A549 (cell line): ENCODE measurements around the gene GPANK1. TPM values are rescaled to one million over a fixed set of nuclear protein-coding genes. Genes with fewer than 3 reads are reported as not detected.

Source experiments
- ATAC-seq, 2 experiments: fragments of 200-7000 bp in 1 of 2; fragments of >200 bp in 1 of 2; cut with Nextera tagmentation in 1 of 2; cut with Tn5 transposase in 1 of 2; 3 replicates each; pipeline versions ENCODE4 v1.8.0 to v1.9.1; 2018 to 2020; ENCODE audit warnings: mild to moderate bottlenecking in 1 of 2, moderate library complexity in 1 of 2
- CTCF ChIA-PET: fragments of 300-600 bp; sonication (Branson Sonifier 250); formaldehyde crosslinking; extraction: SDS; loops from one replicate; lab custom pipeline; 2021; ENCODE audit warnings: antibody characterized with exemption, inconsistent platforms; lab: Yijun Ruan, JAX
- POLR2A ChIA-PET: fragments of 350-600 bp; formaldehyde crosslinking; extraction: SDS; loops from one replicate; lab custom pipeline; 2021; ENCODE audit warnings: antibody characterized with exemption, inconsistent platforms; lab: Yijun Ruan, JAX
- DNase-seq, 2 experiments: peaks; one replicate each; pipeline versions ENCODE4 v3.0.0 to v3.0.0-alpha.2; 2011 to 2016; ENCODE audit warnings: low read depth in 1 of 2, low spot score in 1 of 2
- FAIRE-seq: peaks from 2 replicates; lab custom pipeline; 2011; peaks lifted over from hg19 to GRCh38; lab: Jason Lieb, UNC
- H3K27ac ChIP-seq, 2 experiments: fragments of >200 bp; sonication (Bioruptor Twin); formaldehyde crosslinking; 3 replicates each; pipeline ENCODE4 v1.5.1; 2016 to 2017
- H3K4me1 ChIP-seq: fragments of >200 bp; sonication (Bioruptor Twin); formaldehyde crosslinking; 3 replicates; pipeline ENCODE4 v1.6.1; 2016
- H3K4me2 ChIP-seq: fragments of >200 bp; sonication (Bioruptor Twin); formaldehyde crosslinking; 3 replicates; pipeline ENCODE4 v1.6.1; 2016
- H3K4me3 ChIP-seq: fragments of >200 bp; sonication (Bioruptor Twin); formaldehyde crosslinking; 3 replicates; pipeline ENCODE4 v1.5.1; 2016
- H3K9me3 ChIP-seq: fragments of >200 bp; sonication (Bioruptor Twin); formaldehyde crosslinking; 3 replicates; pipeline ENCODE4 v1.6.1; 2016
- BHLHE40 ChIP-seq: IDR thresholded peaks from 2 replicates; pipeline ENCODE4 v1.6.1; 2012; ENCODE audit warnings: low read depth, low read length, inconsistent platforms
- CBX2 ChIP-seq: fragments of 200-600 bp; sonication (generic); IDR thresholded peaks from 2 replicates; pipeline ENCODE4 v1.6.1; 2016; ENCODE audit warnings: low read depth, mild to moderate bottlenecking, borderline replicate concordance
- CBX8 ChIP-seq: fragments of 200-600 bp; sonication (generic); IDR thresholded peaks from 2 replicates; pipeline ENCODE4 v1.6.1; 2016
- CHD2 ChIP-seq: fragments of 150-350 bp; IDR thresholded peaks from 2 replicates; pipeline ENCODE4 v1.6.1; 2014; ENCODE audit warnings: low read length; ENCODE audit not compliant: partially characterized antibody
- E2F6 ChIP-seq: IDR thresholded peaks from 2 replicates; pipeline ENCODE4 v1.6.1; 2012; ENCODE audit warnings: low read depth, borderline replicate concordance
- EHF ChIP-seq: fragments of 250-450 bp; sonication (Bioruptor Pico); IDR thresholded peaks from 2 replicates; pipeline ENCODE4 v1.5.0; 2020; ENCODE audit warnings: mild to moderate bottlenecking
- EHMT2 ChIP-seq: fragments of 200-600 bp; sonication (generic); IDR thresholded peaks from 2 replicates; pipeline ENCODE4 v1.6.1; 2016; ENCODE audit warnings: antibody characterized with exemption, low read depth, mild to moderate bottlenecking, moderate library complexity
- EP300 ChIP-seq, 2 experiments: fragments of >200 bp; sonication (Bioruptor Twin); formaldehyde crosslinking; IDR thresholded peaks; 2 replicates in 1 of 2; 3 replicates in 1 of 2; pipeline ENCODE4 v1.6.1; 2016 to 2017
- FOSL2 ChIP-seq, 2 experiments: fragments of 450-650 bp in 1 of 2; fragments of >200 bp in 1 of 2; sonication (Bioruptor Twin) in 1 of 2; formaldehyde crosslinking; IDR thresholded peaks; 2 replicates each; pipeline versions ENCODE4 v1.5.0 to v1.6.1; 2016 to 2020; ENCODE audit warnings: mild to moderate bottlenecking in 1 of 2, moderate library complexity in 1 of 2
- FOXS1 ChIP-seq: fragments of 250-450 bp; sonication (Bioruptor Pico); IDR thresholded peaks from 2 replicates; pipeline ENCODE4 v1.5.0; 2020; ENCODE audit warnings: mild to moderate bottlenecking, moderate library complexity
- GATA3 ChIP-seq: IDR thresholded peaks from 2 replicates; pipeline ENCODE4 v1.6.1; 2012; ENCODE audit warnings: borderline replicate concordance
- HDAC2 ChIP-seq: fragments of 200-600 bp; sonication (generic); IDR thresholded peaks from 2 replicates; pipeline ENCODE4 v1.6.1; 2016
- HEYL ChIP-seq: fragments of 250-450 bp; sonication (Bioruptor Pico); IDR thresholded peaks from 2 replicates; pipeline ENCODE4 v1.8.0; 2021; ENCODE audit warnings: mild to moderate bottlenecking, moderate library complexity
- HOXB13 ChIP-seq: fragments of 250-450 bp; sonication (Bioruptor Pico); IDR thresholded peaks from 2 replicates; pipeline ENCODE4 v1.5.0; 2020; ENCODE audit warnings: low read depth, mild to moderate bottlenecking, moderate library complexity
- JUN ChIP-seq, 2 experiments: fragments of >200 bp; sonication (Bioruptor Twin); formaldehyde crosslinking; IDR thresholded peaks; 2 replicates in 1 of 2; 3 replicates in 1 of 2; pipeline ENCODE4 v1.6.1; 2016 to 2017
- KDM1A ChIP-seq: fragments of 200-600 bp; sonication (generic); IDR thresholded peaks from 2 replicates; pipeline ENCODE4 v1.6.1; 2016; ENCODE audit warnings: low read depth, mild to moderate bottlenecking
- KDM5A ChIP-seq: fragments of 200-600 bp; sonication (generic); IDR thresholded peaks from 2 replicates; pipeline ENCODE4 v1.6.1; 2016; ENCODE audit warnings: antibody characterized with exemption, mild to moderate bottlenecking
- MAZ ChIP-seq: fragments of 150-350 bp; IDR thresholded peaks from 2 replicates; pipeline ENCODE4 v1.6.1; 2014; ENCODE audit warnings: antibody characterized with exemption, low read depth, low read length, borderline replicate concordance
- NPAS2 ChIP-seq: fragments of 250-450 bp; sonication (Bioruptor Pico); IDR thresholded peaks from 2 replicates; pipeline ENCODE4 v1.8.0; 2022; ENCODE audit warnings: mild to moderate bottlenecking, moderate library complexity, borderline replicate concordance
- PHF8 ChIP-seq: fragments of 200-600 bp; sonication (generic); IDR thresholded peaks from 2 replicates; pipeline ENCODE4 v1.6.1; 2016; ENCODE audit warnings: low read depth, mild to moderate bottlenecking, antibody characterized with exemption, moderate library complexity, borderline replicate concordance
- POLR2AphosphoS2 ChIP-seq: conservative IDR thresholded peaks from 2 replicates; pipeline ENCODE4 v1.6.1; 2012; ENCODE audit warnings: low read length, improper control_type of control experiment, inconsistent platforms
- RARB ChIP-seq: fragments of 250-450 bp; sonication (Bioruptor Pico); IDR thresholded peaks from 2 replicates; pipeline ENCODE4 v1.8.0; 2021; ENCODE audit warnings: mild to moderate bottlenecking, moderate library complexity
- RCOR1 ChIP-seq: fragments of 150-350 bp; IDR thresholded peaks from 2 replicates; pipeline ENCODE4 v1.6.1; 2014; ENCODE audit warnings: antibody characterized with exemption, low read length, low read depth
- TFCP2L1 ChIP-seq: fragments of 250-450 bp; sonication (Bioruptor Pico); IDR thresholded peaks from 2 replicates; pipeline ENCODE4 v1.5.0; 2021; ENCODE audit warnings: mild to moderate bottlenecking
- TP53 ChIP-seq: fragments of 250-450 bp; sonication (Bioruptor Pico); IDR thresholded peaks from 2 replicates; pipeline ENCODE4 v1.5.0; 2021; ENCODE audit warnings: mild to moderate bottlenecking, moderate library complexity
- ZC3H11A ChIP-seq: fragments of 450-650 bp; IDR thresholded peaks from 2 replicates; pipeline ENCODE4 v1.6.1; 2014; ENCODE audit warnings: antibody characterized with exemption, mild to moderate bottlenecking
- ZFP36 ChIP-seq: fragments of 450-650 bp; IDR thresholded peaks from 2 replicates; pipeline ENCODE4 v1.6.1; 2014; ENCODE audit warnings: borderline replicate concordance; ENCODE audit not compliant: partially characterized antibody
- ZNF302 ChIP-seq: fragments of 250-450 bp; sonication (Bioruptor Pico); IDR thresholded peaks from 2 replicates; pipeline ENCODE4 v1.9.0; 2021; ENCODE audit warnings: inconsistent platforms, mild to moderate bottlenecking, moderate library complexity
- ZSCAN20 ChIP-seq: fragments of 250-450 bp; sonication (Bioruptor Pico); IDR thresholded peaks from 2 replicates; pipeline ENCODE4 v1.8.0; 2022; ENCODE audit warnings: mild to moderate bottlenecking, moderate library complexity
- WGBS: methylation state at CpG from one replicate; pipeline ENCODE4 v1.1.6; 2017; ENCODE audit errors: missing lambda C conversion rate; 5-methylcytosine and 5-hydroxymethylcytosine counted together
- polyA plus RNA-seq, 4 experiments: library from polyadenylated mRNA; depleted of rRNA in 3 of 4; stranded (reverse); fragments of >200 nt; fragmentation: RNase III in 1 of 4; extraction: RNeasy Plus Mini Kit Qiagen cat#74134 plus additional on column Dnase treatment in 1 of 4; gene quantifications; 2 replicates in 3 of 4; 3 replicates in 1 of 4; pipeline ENCODE4 v1.2.3, GENCODE V29; 2011 to 2017
- TF ChIP-seq, protein P1 (sequence below): fragments of >200 bp; sonication (Bioruptor Twin); formaldehyde crosslinking; IDR thresholded peaks from 3 replicates; pipeline ENCODE4 v1.6.1; 2016
- TF ChIP-seq, protein P2 (sequence below): fragments of >200 bp; sonication (Bioruptor Twin); formaldehyde crosslinking; IDR thresholded peaks from 3 replicates; pipeline ENCODE4 v1.5.1; 2016
- TF ChIP-seq, protein P3 (sequence below): IDR thresholded peaks from 2 replicates; pipeline ENCODE4 v1.6.1; 2012
- TF ChIP-seq, protein P4 (sequence below): fragments of 150-350 bp; IDR thresholded peaks from 2 replicates; pipeline ENCODE4 v1.6.1; 2014; ENCODE audit warnings: low read depth, mild to moderate bottlenecking, low read length
- TF ChIP-seq, protein P5 (sequence below): IDR thresholded peaks from 2 replicates; pipeline ENCODE4 v1.6.1; 2012

The GPANK1 gene
- polyA plus RNA-seq, 2 of the 4 experiments (the other 2 are of a cell fraction) = 11.0 TPM

DNA sequence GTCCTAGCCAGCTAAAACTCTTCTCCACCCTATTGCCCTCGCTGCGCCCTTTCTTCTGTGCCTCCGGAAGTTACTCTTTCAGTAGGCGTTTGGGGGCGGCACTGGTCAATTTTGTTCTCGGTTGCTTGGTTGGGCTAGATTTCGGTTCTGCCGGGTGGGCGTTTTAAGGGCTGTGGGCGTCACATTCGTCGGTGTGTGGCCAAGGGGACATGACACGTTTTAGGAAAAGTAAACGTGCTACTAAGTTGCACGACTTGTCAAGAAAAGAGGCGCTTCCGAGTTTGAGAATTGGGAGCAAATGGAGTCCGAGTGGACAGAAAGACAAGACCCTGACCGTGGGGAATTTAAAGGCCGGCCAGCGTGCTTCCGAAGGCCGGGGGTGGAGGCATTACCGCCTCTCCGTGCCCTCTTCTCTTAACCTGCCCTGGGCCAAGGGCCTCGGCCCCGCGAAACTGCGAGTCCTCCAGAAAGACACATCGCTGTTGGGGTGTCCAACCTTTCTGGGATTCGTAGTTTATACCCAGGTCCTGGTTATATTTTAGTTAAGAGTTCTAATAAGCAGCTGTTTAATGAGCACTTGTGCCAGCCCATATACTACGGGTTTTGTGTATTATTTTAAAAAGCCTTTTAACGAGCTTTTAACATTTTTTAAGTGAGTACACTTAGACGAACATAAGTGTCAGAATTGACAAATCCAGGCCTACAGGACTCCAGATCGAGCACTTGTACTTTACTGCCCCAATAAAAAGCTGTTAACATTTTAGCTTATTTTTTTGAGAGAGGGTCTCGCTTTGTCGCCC, 11.7 kb downstream of the GPANK1 start:
- peak in 1 of 2 experiments; percentile 87 for DNase-seq
- CTCF ChIA-PET = interaction anchor here (0.7 to 2.4 kb wide), 6 partner anchors 8 to 177 kb away, joined by 3 to 12 read pairs (median 4); partner anchors contain the start of genes C6orf47 and DDAH2
- H3K4me3 ChIP-seq = peak overlapping the region; percentile 69
- H3K4me2 ChIP-seq = peak overlapping the region; percentile 83
- H3K27ac ChIP-seq = peak overlapping the region; percentile 91 to 99
- ATAC-seq = peak; percentile 78 to 84
- no peaks in the 10 kb centered on the region for H3K9me3 ChIP-seq
- POLR2A ChIA-PET = interaction anchor here (0.6 to 1.8 kb wide), 7 partner anchors 9 to 112 kb away, joined by 3 to 14 read pairs (median 4); partner anchors contain the start of genes CSNK2B, DDX39B and GPANK1
- peaks cover 10% of the 10 kb centered on the region; the same call in 2 of the 3 replicates for H3K4me1 ChIP-seq
- WGBS = 17% methylated on average over 31 of the region's 37 CpGs
- FAIRE-seq = no peak
- TF ChIP-seq GATA3 (no peak), POLR2AphosphoS2 (no peak), RARB (CRISPR knock-in tag) (no peak), ZFP36 (no peak), HOXB13 (CRISPR knock-in tag) (no peak), MAZ (no peak), KDM1A (no peak), CBX8 (no peak), KDM5A (no peak), HEYL (CRISPR knock-in tag) (no peak), ZNF302 (CRISPR knock-in tag) (no peak), TP53 (CRISPR knock-in tag) (no peak), E2F6 (no peak), BHLHE40 (no peak), NPAS2 (CRISPR knock-in tag) (no peak), FOXS1 (CRISPR knock-in tag) (no peak), ZSCAN20 (CRISPR knock-in tag) (no peak), CHD2 (no peak), FOSL2 (IDR thresholded peaks at IDR 0.05) (no peak), FOSL2 (CRISPR knock-in tag; IDR thresholded peaks at IDR 0.05) (no peak), ZC3H11A (no peak), CBX2 (no peak), PHF8 (peak; percentile 9; the same call in 1 of the 2 replicates), RCOR1 (no peak), JUN (IDR thresholded peaks at IDR 0.05) (peak in 1 of 2 experiments; percentile 10; a peak in 1 of 5 replicates), EP300 (IDR thresholded peaks at IDR 0.05) (no peak), EHF (CRISPR knock-in tag) (no peak), HDAC2 (no peak), TFCP2L1 (CRISPR knock-in tag) (no peak), EHMT2 (no peak)
- TF ChIP-seq, protein P1, sequence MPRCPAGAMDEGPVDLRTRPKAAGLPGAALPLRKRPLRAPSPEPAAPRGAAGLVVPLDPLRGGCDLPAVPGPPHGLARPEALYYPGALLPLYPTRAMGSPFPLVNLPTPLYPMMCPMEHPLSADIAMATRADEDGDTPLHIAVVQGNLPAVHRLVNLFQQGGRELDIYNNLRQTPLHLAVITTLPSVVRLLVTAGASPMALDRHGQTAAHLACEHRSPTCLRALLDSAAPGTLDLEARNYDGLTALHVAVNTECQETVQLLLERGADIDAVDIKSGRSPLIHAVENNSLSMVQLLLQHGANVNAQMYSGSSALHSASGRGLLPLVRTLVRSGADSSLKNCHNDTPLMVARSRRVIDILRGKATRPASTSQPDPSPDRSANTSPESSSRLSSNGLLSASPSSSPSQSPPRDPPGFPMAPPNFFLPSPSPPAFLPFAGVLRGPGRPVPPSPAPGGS = 0 out of 3 replicates have a peak, but pooled peaks have one; percentile 18
- TF ChIP-seq, protein P2, sequence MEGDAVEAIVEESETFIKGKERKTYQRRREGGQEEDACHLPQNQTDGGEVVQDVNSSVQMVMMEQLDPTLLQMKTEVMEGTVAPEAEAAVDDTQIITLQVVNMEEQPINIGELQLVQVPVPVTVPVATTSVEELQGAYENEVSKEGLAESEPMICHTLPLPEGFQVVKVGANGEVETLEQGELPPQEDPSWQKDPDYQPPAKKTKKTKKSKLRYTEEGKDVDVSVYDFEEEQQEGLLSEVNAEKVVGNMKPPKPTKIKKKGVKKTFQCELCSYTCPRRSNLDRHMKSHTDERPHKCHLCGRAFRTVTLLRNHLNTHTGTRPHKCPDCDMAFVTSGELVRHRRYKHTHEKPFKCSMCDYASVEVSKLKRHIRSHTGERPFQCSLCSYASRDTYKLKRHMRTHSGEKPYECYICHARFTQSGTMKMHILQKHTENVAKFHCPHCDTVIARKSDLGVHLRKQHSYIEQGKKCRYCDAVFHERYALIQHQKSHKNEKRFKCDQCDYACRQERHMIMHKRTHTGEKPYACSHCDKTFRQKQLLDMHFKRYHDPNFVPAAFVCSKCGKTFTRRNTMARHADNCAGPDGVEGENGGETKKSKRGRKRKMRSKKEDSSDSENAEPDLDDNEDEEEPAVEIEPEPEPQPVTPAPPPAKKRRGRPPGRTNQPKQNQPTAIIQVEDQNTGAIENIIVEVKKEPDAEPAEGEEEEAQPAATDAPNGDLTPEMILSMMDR = no peak
- TF ChIP-seq, protein P3, sequence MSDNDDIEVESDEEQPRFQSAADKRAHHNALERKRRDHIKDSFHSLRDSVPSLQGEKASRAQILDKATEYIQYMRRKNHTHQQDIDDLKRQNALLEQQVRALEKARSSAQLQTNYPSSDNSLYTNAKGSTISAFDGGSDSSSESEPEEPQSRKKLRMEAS = peak; percentile 50; the same call in 1 of the 2 replicates
- TF ChIP-seq, protein P4, sequence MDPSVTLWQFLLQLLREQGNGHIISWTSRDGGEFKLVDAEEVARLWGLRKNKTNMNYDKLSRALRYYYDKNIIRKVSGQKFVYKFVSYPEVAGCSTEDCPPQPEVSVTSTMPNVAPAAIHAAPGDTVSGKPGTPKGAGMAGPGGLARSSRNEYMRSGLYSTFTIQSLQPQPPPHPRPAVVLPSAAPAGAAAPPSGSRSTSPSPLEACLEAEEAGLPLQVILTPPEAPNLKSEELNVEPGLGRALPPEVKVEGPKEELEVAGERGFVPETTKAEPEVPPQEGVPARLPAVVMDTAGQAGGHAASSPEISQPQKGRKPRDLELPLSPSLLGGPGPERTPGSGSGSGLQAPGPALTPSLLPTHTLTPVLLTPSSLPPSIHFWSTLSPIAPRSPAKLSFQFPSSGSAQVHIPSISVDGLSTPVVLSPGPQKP = no peak
- TF ChIP-seq, protein P5, sequence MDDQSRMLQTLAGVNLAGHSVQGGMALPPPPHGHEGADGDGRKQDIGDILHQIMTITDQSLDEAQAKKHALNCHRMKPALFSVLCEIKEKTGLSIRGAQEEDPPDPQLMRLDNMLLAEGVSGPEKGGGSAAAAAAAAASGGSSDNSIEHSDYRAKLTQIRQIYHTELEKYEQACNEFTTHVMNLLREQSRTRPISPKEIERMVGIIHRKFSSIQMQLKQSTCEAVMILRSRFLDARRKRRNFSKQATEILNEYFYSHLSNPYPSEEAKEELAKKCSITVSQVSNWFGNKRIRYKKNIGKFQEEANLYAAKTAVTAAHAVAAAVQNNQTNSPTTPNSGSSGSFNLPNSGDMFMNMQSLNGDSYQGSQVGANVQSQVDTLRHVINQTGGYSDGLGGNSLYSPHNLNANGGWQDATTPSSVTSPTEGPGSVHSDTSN = no peak
